ENCODE data around the gene TTC21B.

The TTC21B gene

GRCh38 chr2:165899311-165899710 is 54.3 kb downstream of the TTC21B start:
- H3K4me3 ChIP-seq (replicated peaks in 1 of 2; ENCODE audit: low read depth in 2 of 2, low read length in 2 of 2) = no peak overlapping the region

GRCh38 chr2:165898381-165898780 is 55.2 kb downstream of the TTC21B start:
- DNase-seq (ENCODE audit: low read depth in 2 of 2) = no peak
- no peak for TF ChIP-seq CTCF (IDR thresholded peaks at IDR 0.05; ENCODE audit: low read depth, low read length)
- H3K4me3 ChIP-seq (replicated peaks in 1 of 2; ENCODE audit: low read depth in 2 of 2, low read length in 2 of 2) = no peak overlapping the region

More at GRCh38 chr2:165899311-165899710, 54.3 kb downstream of the TTC21B start:
- no peak for DNase-seq (ENCODE audit: low read depth in 2 of 2)
- TF ChIP-seq CTCF (IDR thresholded peaks at IDR 0.05; ENCODE audit: low read depth, low read length) = no peak

- TF ChIP-seq CTCF (IDR thresholded peaks at IDR 0.05; ENCODE audit: low read depth, low read length) = no peak
- no peak overlapping the region for H3K4me3 ChIP-seq (replicated peaks in 1 of 2; ENCODE audit: low read depth in 2 of 2, low read length in 2 of 2)
- no peak for DNase-seq (ENCODE audit: low read depth in 2 of 2)
Measured at GRCh38 chr2:165897726-165898125, 55.9 kb downstream of the TTC21B start.

GRCh38 chr2:165897074-165897473 is 56.5 kb downstream of the TTC21B start:
- TF ChIP-seq CTCF (IDR thresholded peaks at IDR 0.05; ENCODE audit: low read depth, low read length) = no peak
- H3K4me3 ChIP-seq (replicated peaks in 1 of 2; ENCODE audit: low read depth in 2 of 2, low read length in 2 of 2) = no peak overlapping the region
- DNase-seq (ENCODE audit: low read depth in 2 of 2) = no peak

GRCh38 chr2:165895974-165896373 is 57.6 kb downstream of the TTC21B start:
- TF ChIP-seq CTCF (IDR thresholded peaks at IDR 0.05; ENCODE audit: low read depth, low read length) = no peak
- no peak for DNase-seq (ENCODE audit: low read depth in 2 of 2)
- no peak overlapping the region for H3K4me3 ChIP-seq (replicated peaks in 1 of 2; ENCODE audit: low read depth in 2 of 2, low read length in 2 of 2)

- H3K4me3 ChIP-seq (replicated peaks in 1 of 2; ENCODE audit: low read depth in 2 of 2, low read length in 2 of 2) = no peak overlapping the region
- TF ChIP-seq CTCF (IDR thresholded peaks at IDR 0.05; ENCODE audit: low read depth, low read length) = no peak
- no peak for DNase-seq (ENCODE audit: low read depth in 2 of 2)
Measured at GRCh38 chr2:165893556-165893955, 60.0 kb downstream of the TTC21B start.

- no peak overlapping the region for H3K4me3 ChIP-seq (replicated peaks in 1 of 2; ENCODE audit: low read depth in 2 of 2, low read length in 2 of 2)
- TF ChIP-seq CTCF (IDR thresholded peaks at IDR 0.05; ENCODE audit: low read depth, low read length) = no peak
- no peak for DNase-seq (ENCODE audit: low read depth in 2 of 2)
Measured at GRCh38 chr2:165892526-165892925, 61.0 kb downstream of the TTC21B start.

All from cardiac fibroblast (primary cell).